ENCODE measurements around the gene KRTAP10-4.

Gene KRTAP10-4

DNA sequence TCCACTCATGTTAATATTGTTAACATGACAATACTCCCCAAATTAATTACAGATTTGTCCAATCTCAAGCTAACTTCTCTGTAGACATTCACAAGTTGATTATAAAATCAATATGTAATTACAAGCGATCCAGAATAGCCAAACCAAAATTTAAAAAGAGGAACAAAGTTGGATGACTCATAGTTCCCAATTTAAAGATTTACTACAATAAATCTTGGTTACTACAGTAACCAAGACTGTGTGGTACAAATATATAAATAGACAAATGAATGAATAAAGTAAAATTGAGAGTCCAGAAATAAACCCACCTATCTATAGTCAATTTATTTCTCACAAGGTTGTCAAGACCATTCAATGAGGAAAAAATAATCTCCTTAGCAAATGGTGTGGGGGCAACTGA, 7.1 kb upstream of the KRTAP10-4 start:
- H3K4me3 ChIP-seq (ENCODE audit: low read depth, low read length) = no peak overlapping the region
- TF ChIP-seq, protein P1, sequence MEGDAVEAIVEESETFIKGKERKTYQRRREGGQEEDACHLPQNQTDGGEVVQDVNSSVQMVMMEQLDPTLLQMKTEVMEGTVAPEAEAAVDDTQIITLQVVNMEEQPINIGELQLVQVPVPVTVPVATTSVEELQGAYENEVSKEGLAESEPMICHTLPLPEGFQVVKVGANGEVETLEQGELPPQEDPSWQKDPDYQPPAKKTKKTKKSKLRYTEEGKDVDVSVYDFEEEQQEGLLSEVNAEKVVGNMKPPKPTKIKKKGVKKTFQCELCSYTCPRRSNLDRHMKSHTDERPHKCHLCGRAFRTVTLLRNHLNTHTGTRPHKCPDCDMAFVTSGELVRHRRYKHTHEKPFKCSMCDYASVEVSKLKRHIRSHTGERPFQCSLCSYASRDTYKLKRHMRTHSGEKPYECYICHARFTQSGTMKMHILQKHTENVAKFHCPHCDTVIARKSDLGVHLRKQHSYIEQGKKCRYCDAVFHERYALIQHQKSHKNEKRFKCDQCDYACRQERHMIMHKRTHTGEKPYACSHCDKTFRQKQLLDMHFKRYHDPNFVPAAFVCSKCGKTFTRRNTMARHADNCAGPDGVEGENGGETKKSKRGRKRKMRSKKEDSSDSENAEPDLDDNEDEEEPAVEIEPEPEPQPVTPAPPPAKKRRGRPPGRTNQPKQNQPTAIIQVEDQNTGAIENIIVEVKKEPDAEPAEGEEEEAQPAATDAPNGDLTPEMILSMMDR (IDR thresholded peaks at IDR 0.05; ENCODE audit: low read depth, low read length) = no peak

DNA sequence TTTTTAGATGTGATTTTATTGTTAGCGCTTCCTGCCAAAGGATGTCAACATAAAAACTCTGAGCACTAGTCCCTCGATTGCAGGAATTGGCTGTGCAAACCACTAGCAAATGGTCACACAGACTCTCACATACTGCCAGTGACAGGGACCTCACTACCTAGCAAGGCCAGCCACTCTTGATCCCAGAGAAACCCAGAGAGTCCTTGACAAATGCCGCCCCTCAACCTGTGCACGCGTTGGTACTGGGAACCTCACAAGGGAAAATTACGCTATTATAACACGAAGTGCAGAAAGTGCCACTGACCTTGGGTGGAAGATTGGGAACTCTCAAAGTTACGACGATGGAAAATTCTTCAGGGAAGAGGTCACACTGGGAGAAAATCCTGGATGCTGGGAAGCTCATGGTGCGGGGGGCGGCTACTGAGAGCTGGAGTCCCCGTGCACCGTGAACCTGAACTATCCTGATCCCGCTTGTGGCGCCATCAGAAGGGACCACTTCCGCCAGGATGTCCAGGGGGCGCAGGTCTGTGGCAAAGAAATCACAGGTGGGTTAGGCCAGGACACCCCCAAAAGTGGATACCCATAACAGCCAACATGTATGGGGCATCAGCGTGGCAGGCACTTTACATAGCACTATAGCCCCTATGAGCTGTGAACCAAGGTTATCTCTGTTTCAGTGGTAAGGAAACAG, 5.9 kb upstream of the KRTAP10-4 start:
- TF ChIP-seq, protein P1 (IDR thresholded peaks at IDR 0.05; ENCODE audit: low read depth, low read length) = no peak

DNA sequence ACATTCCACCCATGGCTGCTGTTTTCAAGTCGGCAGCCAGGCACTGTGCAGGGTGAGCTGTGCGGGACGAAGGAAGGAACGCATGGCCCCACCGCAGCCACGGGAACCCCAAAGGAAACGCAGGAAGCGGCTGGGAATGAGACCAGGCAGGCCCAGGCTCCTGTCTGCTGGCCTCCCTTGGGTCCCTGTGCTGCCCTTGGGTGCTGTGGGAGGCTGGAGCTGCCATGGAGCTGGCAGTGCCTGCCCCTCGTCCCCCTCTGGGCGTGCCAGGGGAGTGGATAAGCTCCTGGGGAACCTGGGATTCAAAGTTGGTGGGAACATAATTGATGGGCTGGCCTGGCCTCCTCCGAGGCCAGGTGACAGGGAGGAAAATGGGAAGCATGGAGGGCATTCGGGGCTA, 5.3 kb upstream of the KRTAP10-4 start:
- no peak overlapping the region for H3K4me3 ChIP-seq (ENCODE audit: low read depth, low read length)
- TF ChIP-seq, protein P1 (IDR thresholded peaks at IDR 0.05; ENCODE audit: low read depth, low read length) = no peak

More for the DNA sequence above, 5.9 kb upstream of the KRTAP10-4 start:
- no peak overlapping the region for H3K4me3 ChIP-seq (ENCODE audit: low read depth, low read length)

DNA sequence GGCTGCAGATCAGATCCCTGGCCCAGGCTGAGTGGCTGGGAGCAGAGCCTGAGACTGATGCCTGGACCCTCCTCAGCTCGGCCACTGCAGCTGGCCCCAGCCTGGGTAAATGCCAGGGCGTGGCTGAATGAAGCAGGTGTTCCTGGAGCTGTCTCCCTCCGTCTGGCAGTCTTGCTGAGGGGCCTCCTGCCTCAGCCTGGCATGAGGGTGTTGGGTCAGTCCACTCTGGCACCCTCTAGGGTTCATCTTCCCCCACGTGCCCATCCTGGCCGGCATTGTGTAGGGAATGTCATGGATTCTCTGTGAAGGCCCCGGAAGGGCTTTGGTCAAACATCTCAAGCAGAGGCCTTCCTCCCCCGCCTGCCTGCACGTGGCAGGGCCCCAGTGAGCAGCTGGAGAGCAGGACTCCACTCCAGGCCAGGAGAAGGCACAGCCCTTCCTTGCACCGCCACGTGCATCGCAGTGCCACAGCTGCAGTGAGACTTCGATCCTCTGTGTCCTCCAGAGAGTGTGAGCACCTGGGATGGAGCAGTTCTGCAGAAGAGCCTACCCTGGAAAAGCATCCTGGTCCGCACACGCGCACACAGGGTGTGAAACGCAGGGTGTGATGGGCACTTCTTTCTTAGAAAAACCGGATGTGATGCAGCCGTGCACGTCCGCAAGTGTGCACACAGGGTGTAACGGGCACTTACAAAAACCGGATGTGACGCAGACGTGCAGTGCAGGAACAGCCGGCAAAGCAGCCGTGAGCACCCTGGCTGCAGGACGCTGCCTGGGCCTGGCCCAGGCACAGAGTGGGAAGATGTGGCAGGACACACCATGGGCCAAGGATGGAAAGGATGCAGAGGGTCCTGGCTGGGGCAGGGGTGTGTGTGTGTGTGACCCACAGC, 4.6 kb upstream of the KRTAP10-4 start:
- H3K4me3 ChIP-seq (ENCODE audit: low read depth, low read length) = no peak overlapping the region

DNA sequence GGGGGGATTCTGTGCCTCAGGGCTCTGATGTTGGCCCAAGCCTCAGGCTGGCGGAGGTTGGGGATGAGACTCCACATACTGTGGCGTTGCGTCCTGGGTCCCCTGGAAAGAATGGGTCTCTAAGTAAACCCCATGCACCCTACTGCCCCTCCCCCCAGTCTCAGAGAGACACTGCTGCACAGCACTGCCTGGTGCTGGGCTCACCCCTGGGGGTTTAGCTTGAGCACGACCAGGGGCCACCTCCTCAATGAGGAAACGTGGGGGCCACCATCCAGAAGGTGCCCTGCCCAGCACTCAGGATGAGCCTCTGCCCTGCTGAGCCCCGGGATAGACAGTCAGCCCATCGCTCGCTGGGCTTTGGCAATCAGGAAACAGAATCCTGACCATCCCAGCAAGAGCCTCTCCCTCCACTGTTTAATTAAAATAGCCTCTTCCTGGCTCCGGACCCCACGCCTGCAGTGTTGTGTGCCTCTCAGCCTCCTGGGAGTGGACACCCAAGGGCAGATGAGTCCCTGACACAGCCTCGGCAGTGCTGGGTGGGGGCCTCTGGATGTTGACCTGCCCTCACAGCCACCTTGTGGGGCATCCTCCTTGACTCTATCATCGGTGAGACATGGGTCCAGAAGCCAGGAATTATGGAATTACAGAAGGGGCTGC, 3.5 kb upstream of the KRTAP10-4 start:
- TF ChIP-seq, protein P1 (IDR thresholded peaks at IDR 0.05; ENCODE audit: low read depth, low read length) = no peak
- no peak overlapping the region for H3K4me3 ChIP-seq (ENCODE audit: low read depth, low read length)

More for the DNA sequence above, 4.6 kb upstream of the KRTAP10-4 start:
- TF ChIP-seq, protein P1 (IDR thresholded peaks at IDR 0.05; ENCODE audit: low read depth, low read length) = no peak

DNA sequence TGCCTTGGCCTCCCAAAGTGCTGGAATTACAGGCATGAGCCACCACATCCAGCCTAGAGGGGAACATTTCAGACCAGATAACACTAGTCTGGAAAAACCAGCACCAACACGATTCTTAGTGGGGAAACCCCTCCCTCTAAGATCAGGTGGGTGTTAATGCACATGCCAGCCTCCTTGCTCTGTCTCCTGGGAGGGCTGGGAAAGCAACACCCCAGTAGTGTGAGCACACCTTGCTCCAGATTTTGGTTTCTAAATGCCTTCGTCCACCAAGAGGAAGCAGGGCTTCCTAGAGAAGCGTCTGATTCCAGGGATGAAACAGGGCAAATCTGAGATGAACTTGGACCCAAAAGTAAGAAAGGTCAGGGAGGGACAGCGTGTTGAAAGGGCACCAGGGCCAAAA, 2.2 kb upstream of the KRTAP10-4 start:
- H3K4me3 ChIP-seq (ENCODE audit: low read depth, low read length) = no peak overlapping the region
- TF ChIP-seq, protein P1 (IDR thresholded peaks at IDR 0.05; ENCODE audit: low read depth, low read length) = no peak
